ENCODE data around the gene B4GALT3. TPM values are rescaled to one million over a fixed set of nuclear protein-coding genes. Genes with fewer than 3 reads are reported as not detected.

B4GALT3 gene
- total and polyA plus RNA-seq, 2 of the 8 experiments (the other 6 are each of a cell fraction or from before 2014, with no cell fraction given), result 42.3 to 43.0 TPM

- TF ChIP-seq, protein P1, sequence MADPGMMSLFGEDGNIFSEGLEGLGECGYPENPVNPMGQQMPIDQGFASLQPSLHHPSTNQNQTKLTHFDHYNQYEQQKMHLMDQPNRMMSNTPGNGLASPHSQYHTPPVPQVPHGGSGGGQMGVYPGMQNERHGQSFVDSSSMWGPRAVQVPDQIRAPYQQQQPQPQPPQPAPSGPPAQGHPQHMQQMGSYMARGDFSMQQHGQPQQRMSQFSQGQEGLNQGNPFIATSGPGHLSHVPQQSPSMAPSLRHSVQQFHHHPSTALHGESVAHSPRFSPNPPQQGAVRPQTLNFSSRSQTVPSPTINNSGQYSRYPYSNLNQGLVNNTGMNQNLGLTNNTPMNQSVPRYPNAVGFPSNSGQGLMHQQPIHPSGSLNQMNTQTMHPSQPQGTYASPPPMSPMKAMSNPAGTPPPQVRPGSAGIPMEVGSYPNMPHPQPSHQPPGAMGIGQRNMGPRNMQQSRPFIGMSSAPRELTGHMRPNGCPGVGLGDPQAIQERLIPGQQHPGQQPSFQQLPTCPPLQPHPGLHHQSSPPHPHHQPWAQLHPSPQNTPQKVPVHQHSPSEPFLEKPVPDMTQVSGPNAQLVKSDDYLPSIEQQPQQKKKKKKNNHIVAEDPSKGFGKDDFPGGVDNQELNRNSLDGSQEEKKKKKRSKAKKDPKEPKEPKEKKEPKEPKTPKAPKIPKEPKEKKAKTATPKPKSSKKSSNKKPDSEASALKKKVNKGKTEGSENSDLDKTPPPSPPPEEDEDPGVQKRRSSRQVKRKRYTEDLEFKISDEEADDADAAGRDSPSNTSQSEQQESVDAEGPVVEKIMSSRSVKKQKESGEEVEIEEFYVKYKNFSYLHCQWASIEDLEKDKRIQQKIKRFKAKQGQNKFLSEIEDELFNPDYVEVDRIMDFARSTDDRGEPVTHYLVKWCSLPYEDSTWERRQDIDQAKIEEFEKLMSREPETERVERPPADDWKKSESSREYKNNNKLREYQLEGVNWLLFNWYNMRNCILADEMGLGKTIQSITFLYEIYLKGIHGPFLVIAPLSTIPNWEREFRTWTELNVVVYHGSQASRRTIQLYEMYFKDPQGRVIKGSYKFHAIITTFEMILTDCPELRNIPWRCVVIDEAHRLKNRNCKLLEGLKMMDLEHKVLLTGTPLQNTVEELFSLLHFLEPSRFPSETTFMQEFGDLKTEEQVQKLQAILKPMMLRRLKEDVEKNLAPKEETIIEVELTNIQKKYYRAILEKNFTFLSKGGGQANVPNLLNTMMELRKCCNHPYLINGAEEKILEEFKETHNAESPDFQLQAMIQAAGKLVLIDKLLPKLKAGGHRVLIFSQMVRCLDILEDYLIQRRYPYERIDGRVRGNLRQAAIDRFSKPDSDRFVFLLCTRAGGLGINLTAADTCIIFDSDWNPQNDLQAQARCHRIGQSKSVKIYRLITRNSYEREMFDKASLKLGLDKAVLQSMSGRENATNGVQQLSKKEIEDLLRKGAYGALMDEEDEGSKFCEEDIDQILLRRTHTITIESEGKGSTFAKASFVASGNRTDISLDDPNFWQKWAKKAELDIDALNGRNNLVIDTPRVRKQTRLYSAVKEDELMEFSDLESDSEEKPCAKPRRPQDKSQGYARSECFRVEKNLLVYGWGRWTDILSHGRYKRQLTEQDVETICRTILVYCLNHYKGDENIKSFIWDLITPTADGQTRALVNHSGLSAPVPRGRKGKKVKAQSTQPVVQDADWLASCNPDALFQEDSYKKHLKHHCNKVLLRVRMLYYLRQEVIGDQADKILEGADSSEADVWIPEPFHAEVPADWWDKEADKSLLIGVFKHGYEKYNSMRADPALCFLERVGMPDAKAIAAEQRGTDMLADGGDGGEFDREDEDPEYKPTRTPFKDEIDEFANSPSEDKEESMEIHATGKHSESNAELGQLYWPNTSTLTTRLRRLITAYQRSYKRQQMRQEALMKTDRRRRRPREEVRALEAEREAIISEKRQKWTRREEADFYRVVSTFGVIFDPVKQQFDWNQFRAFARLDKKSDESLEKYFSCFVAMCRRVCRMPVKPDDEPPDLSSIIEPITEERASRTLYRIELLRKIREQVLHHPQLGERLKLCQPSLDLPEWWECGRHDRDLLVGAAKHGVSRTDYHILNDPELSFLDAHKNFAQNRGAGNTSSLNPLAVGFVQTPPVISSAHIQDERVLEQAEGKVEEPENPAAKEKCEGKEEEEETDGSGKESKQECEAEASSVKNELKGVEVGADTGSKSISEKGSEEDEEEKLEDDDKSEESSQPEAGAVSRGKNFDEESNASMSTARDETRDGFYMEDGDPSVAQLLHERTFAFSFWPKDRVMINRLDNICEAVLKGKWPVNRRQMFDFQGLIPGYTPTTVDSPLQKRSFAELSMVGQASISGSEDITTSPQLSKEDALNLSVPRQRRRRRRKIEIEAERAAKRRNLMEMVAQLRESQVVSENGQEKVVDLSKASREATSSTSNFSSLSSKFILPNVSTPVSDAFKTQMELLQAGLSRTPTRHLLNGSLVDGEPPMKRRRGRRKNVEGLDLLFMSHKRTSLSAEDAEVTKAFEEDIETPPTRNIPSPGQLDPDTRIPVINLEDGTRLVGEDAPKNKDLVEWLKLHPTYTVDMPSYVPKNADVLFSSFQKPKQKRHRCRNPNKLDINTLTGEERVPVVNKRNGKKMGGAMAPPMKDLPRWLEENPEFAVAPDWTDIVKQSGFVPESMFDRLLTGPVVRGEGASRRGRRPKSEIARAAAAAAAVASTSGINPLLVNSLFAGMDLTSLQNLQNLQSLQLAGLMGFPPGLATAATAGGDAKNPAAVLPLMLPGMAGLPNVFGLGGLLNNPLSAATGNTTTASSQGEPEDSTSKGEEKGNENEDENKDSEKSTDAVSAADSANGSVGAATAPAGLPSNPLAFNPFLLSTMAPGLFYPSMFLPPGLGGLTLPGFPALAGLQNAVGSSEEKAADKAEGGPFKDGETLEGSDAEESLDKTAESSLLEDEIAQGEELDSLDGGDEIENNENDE (IDR thresholded peaks at IDR 0.05; ENCODE audit: insufficient replicate concordance, low read length), result no peak
Observed at GRCh38 chr1:161188381-161188780, 11.1 kb upstream of the B4GALT3 start (continued).

Data from H1 (cell line).